RPMI7951 (cell line): ENCODE results near the gene KPNA3. TPM values are rescaled to one million over a fixed set of nuclear protein-coding genes. Genes with fewer than 3 reads are reported as not detected.
"Not testable (repeated sequence)": the region's sequence is repeated elsewhere in the genome, so short reads cannot be mapped to it uniquely, and the experiment has no call there.

Source experiments
- DNase-seq: peaks from one replicate; pipeline ENCODE4 v3.0.0-alpha.2; 2012; ENCODE audit warnings: low read depth
- total RNA-seq: library from RNA; depleted of rRNA; stranded (reverse); fragments of >200 nt; shearing (Covaris generic); gene quantifications from 2 replicates; pipeline ENCODE4 v1.2.3, GENCODE V29; 2014; rRNA removed

Gene KPNA3, protein sequence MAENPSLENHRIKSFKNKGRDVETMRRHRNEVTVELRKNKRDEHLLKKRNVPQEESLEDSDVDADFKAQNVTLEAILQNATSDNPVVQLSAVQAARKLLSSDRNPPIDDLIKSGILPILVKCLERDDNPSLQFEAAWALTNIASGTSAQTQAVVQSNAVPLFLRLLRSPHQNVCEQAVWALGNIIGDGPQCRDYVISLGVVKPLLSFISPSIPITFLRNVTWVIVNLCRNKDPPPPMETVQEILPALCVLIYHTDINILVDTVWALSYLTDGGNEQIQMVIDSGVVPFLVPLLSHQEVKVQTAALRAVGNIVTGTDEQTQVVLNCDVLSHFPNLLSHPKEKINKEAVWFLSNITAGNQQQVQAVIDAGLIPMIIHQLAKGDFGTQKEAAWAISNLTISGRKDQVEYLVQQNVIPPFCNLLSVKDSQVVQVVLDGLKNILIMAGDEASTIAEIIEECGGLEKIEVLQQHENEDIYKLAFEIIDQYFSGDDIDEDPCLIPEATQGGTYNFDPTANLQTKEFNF
- 20.0 and 27.3 TPM in 2 replicates for total RNA-seq

DNA sequence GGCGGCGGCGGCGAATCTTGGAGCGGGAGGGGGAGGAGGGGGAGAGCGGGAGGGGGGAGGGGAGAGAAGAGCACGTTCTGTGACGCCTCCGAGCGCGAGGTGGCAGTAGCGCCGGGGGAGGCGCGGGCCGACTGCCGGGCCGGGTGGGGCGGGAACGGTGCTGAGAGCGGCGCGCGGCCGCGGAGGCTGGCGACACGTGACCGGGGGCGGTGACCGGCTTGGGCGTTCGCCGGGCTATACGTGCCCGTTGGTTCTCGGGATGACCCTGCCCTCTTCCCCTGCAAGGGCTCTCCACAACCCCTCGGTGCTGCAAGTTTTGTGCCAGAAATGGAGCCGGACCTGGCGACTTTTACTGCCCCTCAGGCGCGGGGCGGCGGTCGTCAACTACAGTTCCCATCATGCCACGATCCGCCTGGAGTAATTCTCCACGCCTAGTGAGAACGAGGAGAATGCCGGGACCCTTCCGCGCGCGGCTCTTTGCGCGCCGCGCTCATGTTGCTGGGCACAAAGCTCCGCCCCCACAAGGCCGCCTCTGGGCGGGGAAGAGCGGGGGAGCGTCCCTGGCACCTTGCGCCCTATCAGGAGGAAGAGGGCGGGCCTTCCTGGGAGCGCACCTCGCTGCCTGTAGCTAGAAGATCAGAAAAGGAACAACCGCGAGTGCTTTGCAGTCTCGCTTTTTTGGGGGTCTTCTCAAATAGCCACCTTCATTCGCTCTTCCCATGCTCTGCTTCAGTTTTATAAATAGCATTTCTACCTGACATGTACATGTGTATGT lies at the start of gene KPNA3:
TSS of gene KPNA3 (minus strand) at position 133 of the 775 bp plus-strand sequence. CDS start 176 bp downstream, outside the sequence.
- DNase-seq, result peak; percentile 92

DNA sequence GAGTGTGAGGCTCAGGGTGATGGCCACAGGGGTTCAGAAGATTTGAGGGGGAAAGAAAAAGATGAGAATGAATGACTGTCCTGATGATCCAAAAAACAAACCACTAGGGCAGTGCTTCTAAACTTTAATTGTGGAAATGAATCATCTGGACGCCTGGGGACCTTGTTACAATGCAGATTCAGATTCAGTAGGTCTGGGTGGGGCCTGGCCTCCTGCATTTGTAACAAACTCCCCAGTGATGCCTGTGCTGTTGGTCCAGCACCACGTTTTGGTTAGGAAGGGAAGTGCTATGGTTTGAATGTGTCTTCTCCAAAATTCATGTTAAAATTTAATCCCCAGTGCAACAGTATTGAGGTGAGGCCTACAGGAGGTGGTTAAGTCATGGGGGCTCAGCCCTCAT lies 49.5 kb upstream of the KPNA3 start:
- no peak for DNase-seq

DNA sequence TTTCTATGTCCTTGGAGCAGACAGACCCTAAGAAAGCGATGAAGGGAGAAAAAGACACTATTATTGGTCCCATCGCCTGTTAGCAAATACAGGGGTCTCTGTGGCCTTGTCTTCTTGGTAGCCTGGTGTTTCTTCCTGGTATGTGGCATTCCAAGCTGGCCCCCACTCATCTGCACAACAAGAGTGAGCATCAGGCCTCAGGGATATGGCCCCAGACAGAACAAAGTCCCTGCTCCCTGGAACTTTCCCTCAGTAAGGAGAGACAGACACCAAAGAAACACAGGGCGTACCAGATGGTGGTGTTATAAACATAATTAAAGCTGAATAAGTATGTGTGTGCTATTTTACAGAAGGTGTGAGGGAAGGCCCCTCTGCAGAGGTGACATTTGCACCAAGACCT lies 48.2 kb upstream of the KPNA3 start:
- no peak for DNase-seq

DNA sequence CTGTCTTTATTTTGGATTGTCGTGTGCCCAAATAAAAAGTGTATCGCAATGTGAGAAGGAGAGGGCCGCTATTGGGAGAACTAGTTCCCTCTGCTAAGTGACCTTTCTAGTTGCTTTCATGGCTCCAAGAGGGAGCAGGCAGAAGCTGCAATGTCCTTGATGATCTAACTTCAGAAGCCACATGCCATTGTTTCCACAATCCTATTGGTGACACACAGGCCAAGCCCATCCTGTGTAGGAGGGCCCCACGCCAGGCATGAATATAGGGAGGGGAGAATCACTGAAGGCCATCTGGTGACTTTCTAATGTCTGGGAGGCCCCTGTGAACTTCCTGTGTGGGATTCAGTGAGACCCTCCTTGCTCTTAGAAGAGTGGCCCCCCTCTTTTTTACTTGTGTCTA lies 47.8 kb upstream of the KPNA3 start:
- no peak for DNase-seq

DNA sequence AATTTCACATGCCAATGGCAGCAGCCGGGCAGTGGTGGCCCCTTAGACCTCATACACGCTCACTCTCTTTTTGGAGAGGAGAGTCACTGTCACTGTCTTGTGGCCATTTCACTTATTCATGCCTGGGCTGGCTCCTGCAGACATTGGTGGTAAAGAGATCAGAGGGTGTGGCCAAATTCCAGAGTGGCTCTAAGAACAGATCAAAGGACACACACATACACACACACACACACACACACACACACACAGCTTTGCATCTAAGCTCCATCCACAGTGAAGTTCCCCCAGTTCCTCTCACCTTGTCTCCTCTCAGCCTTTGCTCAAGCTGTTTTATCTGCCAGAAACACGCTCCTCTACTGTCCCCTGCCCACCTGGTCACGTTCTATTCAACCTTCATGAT lies 46.5 kb upstream of the KPNA3 start:
- peak; percentile 16 for DNase-seq

DNA sequence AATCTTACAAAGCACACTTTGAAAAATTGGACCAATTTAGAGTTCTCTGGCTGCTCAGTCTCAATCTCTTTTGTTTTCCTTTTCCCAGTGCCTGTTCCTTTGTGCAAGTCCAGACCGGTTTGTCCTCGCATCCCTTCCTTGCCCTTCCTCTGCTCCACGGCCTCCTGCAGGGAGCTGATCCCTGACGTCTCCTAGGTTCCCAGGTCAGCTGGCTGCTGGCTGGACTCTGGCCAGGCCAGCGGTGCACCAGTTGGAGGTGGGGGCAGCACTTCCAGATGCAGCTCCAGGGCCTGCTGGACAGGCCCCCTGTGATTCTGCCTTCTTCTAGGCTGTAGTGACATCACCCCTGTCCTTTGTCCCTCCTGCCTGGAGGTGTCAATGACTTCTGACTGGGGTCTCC lies 44.0 kb upstream of the KPNA3 start:
- DNase-seq, result no peak

DNA sequence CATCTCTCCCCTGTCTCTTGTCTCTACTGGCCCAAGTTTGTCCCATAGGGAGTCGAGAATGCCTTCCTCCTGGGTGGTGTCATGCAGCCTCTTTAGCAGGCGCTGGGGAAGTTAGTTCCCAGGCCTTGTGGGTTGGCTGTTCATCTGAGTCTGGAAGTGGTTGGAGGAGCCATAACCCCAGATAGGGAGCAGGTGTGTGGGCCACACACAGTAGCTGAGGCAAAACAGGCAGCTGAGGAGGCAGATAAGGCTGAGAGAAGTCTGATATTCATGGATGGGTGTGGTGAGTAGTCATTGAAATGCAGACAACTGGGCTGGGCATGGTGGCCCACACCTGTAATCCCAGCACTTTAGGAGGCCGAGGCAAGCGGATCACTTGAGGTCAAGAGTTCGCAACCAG lies 40.9 kb upstream of the KPNA3 start:
- DNase-seq, result no peak

DNA sequence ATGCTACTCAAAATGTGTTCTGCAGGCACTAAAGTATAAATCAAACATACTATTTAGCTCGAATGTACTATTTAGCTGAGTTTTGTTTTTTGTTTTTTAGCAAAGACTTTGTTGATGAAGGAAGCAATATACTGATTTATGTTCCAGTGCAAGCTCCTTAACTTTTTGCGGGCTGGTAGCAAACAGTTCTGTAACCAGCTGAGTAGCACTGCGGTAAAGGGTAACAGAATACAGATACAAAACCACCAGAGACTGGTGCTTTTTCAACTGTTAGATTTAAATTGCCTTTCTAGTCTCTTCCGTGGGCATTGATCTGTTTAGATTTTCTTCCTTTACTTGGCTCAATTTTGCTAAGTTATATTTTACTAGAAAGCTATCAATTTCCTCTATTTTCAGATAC lies 39.0 kb upstream of the KPNA3 start:
- DNase-seq, result no peak

DNA sequence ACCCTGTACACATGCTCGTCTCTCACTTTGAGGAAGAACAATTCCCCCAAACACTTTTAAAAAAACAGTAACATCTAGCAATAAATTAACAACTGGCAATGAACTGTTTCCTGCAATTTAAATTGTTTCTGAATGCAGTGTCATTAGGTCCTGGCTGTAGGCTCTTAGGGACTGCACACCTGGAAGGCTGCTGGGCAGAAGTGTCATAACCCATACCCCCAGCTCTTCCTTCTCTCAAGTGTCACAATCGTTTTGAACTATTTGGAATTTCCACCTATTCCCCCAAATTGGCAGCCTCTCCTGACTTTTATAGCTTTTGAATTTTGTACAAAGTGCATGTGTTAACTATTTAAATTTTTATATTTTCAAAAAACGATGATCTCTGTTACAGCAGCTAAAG lies 38.2 kb upstream of the KPNA3 start:
- no peak for DNase-seq

DNA sequence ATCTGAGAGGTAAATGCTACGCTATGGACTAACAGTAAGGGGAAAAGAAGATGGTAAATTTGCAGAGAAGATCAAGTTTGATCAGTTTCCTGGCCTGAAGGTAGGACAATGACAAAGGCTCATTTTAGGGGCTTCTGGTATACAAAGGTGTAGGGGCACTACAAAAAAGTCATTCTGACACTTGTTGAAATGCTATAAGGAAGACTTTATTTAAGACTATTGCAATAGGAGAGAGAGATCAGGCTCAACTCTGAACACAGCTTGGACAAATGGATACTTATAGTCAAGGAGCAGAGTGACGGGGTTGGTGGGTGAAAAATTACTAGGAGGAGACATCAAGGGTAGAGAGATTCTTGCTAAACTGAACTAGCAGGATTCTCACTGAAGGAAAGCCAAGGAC lies 37.2 kb upstream of the KPNA3 start:
- DNase-seq, result no peak

DNA sequence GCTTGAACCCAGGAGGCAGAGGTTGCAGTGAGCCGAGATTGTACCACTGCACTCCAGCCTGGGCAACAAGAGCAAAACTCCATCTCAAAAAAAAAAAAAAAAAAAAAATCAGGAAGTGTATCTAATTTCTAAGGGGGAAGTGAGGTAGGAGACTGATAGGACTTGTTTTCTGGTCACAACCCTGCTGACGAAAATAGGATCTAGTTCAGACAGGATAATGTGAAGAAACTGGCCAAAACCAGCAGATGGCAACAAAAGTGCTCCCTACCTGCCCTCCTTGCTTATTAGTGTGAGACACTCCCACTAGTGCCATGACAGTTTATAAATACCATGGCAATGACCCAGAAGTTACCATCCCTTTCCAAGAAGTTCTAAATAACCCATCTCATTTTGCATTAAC lies 36.0 kb upstream of the KPNA3 start:
- DNase-seq, result no peak

DNA sequence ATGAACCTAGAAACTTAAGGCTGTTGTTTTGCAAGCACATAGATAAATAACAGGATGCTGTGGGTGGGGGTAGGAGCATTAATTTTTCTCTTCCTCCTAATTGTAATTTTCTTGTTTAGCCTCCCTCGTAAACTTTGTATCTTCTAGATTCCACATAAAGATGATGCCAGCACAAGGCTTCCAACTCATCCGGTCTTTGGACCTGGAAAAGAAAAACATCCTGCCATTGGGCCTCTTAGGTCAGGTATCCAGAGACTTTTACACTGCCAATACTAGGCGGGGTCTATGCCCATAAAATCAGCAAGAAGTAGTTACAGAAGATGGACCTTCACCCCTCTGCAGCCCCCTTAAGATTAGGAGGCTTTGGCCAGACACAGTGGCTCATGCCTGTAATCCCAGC lies 35.4 kb upstream of the KPNA3 start:
- DNase-seq, result no peak

DNA sequence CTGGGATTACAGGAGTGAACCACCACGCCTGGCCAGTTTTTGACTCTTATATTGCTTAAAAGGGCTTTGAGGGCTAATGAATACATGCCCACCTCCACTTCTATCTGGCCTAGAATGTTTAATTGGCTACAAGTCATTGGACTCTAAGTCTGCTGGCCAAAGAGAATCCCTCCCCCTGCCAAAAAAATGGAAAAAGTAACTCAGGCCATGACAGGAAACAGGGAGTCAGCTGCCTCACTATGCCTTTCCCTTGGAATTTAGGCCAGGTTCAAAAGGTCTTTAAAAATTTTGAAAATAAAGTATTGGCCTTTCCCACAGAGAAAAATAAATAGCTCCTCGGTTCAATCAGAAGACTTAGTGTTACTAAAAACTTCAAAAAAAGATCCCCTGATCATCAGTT lies 34.9 kb upstream of the KPNA3 start:
- no peak for DNase-seq

DNA sequence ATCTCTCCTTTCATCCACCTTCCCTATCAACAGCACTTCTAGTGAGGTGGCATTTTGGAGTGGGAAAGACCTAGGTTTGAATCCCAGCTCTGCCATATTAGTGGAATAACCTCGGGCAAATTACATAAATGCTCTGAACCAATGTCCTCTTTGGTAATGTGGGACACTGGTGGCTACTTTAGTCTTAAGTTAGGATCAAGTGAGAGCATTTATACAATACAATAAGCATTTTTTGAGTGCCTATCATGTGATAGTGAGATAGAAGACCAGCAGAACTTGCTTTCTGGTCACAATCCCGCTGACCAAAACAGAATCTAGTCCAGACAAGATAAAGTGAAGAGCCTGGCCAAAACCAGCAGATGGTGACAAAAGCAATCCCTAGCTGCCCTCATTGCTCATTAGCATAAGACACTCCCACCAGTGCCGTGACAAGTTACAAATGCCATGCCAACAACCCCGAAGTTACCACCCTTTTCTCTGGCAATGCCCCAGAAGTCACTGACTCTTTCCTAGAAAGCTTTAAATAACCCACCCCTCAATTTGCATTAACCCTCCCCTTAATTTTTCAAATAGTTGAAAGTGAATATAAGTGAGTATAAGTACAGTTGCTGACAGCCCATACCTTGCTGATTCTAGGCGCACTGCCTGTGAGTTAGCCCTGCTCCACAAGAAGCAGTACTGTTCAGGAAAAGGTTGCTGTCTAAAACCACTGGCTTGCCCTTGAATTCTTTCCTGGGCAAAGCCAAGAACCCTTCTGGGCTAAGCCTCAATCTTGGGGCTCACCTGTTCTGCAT lies 28.9 kb upstream of the KPNA3 start:
- DNase-seq, result peak; percentile 42

DNA sequence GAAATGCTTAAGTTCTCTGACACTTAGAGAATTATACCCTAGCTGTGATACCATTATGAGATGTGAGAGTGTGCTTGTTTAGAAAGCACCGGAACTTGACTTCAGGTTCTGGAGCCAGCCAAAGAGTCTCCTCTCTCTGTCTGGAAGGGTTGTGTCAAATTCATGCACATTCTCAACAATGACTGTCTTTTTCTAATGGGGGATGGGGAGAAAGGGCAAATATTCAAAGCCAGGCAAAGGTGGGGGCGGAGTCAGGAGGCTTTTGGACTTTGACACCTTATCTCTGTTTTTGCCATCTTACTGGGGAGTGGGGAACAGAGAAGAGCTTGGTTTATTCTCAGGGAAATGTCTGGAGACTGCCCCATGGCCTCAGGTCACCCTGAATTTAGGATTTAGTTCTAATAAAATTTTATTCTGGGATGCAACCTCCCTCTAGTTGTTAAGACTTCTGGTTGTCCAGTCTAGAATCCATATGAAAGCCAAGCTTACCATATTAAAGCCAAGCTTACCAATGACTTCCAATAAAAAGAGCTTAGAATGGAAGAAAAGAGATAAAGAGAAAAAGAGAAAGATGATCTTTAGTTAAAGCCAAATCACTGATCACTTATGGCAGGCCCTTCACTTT lies 28.2 kb upstream of the KPNA3 start:
- no peak for DNase-seq

DNA sequence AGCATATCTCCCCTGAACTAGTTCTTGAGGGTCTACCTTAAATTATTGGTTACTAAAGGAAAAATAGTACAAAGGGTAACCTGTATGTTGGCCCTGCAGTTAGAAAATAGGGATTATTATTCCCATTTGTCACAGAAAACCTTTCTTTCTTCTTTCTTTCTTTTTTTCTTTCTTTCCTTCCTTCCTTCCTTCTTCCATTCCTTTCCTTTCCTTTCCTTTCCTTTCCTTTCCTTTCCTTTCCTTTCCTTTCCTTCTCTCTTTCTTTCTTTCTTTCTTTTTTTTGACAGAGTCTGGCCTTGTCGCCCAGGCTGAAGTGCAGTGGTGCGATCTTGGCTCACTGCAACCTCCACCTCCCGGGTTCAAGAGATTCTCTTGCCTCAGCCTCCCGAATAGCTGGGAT lies 23.6 kb upstream of the KPNA3 start:
- not testable (repeated sequence) for DNase-seq

DNA sequence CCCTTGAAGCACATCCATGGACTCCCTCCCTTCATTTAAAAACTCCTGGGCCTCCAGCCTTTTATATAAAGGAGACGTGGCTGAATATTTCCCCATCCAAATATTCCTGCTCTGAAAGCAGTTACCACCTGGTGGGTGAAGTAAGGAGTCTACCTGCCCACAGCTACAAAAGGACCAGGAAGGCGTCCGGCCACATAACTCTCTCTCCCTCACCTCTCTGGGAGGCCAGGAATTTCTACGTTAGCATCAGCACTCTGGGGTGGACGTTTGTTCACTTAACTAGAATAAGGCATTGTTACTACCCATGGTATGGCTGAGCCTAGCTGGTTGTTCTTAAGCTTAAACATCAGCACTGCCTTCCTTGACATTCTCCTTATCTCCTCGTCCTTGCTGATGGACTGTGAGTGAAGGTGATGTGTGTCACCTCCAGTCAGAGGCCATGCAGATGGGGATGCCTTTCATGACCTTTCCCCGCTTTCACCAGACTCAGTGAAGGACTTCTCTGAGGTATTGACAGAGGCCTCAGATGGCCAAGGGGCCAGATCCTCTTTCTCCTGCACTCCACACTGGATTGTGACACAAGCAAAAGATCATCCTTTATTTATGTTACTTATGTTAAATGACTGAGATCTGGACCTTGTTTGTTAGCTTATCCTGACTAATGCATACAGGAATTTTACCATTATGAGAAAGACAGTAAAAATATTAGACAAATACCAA lies 22.2 kb upstream of the KPNA3 start:
- DNase-seq, result no peak

DNA sequence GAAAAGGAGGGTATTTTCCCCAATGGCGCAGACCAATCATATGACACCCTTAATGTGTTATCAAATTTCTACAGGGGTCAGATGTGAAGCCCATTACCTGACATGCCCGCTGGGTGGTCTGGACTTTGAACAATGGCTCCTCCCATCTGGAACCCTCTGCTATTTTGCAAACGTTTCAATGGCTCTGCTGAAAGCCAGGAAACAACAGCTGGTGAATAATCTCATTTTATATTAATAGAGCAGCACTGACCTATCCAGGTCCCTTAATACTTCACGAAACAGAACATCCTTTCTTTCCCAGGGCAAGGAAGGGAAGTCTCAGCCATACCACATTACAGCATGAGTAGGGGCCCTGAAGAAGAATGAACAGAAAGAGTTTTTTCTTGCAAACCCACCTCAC lies 20.3 kb upstream of the KPNA3 start:
- DNase-seq, result no peak

DNA sequence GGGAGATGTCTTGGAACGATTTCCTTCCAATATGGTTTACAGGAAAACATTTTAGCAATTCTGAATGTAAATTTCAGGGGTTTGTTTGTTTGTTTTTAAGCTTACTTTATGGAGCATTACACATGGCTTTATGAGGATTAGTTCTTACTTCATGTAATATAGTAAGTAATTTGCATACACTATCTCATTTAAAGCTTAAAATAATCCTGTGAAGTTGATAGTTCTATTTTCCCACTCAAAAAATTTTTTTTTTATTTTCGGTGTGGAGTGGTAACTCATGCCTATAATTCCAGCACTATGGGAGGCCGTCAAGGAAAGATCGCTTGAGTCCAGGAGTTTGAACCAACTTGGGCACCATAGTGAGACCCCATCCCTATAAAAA lies 19.0 kb upstream of the KPNA3 start:
- no peak for DNase-seq

DNA sequence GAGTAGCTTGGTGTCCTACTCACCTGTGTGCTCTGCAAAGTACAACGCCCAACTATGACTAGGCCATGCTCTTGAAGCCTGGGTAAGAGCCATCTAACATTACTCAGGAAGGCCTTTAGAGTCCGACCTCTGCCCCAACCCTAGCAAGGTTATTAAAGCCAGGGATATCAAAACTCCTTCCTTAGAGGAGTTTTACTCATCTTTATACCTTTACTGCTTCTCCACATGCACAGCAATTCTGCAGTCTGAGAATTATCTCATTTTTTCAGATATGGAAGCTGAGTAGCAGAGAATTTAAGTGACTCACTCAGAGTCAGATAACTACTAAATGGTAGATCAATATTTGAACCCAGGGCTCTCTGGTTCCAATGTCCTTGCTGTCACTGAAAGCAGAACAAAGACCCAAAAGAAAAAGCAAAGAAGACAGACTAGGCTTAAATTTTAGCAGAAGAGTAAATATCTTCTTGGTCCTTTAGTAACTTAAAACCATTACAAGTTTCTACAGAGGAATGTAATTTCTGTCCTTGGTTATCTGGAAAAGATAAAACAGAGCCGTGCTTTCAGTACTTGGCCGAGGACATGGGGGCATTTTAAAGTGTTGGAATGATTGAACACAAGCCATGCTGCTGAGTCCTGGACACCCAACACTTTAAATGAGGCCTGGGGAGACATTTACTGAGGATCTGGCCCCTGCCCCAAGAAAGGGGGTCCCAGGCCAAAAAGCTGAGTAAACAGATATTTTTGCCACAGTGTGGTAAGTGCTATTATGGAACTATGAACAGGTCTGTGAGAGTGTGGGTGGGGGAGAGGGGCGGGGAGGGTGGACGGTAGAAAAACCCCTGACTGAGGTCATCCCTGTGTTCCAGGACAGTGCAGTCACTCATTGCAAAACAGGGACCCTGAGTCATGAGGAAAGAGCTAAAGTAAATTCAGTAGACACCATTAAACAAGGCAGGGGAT lies 18.4 kb upstream of the KPNA3 start:
- no peak for DNase-seq
